ENCODE measurements around the gene CTNND2.
A peak's percentile ranks its signal among the peaks of the same experiment; 100 is the strongest.

CTNND2 gene

DNA sequence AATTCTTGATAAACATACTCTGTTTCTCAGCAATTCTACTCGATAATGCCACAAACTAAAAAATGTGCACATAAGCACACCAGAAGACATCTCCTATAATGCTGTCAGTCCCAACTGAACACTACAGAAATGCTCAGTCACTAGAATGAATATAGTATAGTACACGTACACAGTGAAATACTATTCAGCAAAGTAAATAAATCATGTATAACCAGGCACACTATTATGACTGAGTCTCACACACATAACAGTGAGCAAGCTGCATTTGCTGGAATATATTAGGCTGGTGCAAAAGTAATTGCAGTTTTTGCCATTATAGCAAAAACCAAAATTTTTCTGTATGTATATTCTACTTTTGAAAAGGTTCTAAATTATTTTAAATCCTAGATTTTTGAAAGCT, 310.2 kb downstream of the CTNND2 start:
- no peak for DNase-seq (ENCODE audit: low read depth, low spot score)
- TF ChIP-seq, protein P1, sequence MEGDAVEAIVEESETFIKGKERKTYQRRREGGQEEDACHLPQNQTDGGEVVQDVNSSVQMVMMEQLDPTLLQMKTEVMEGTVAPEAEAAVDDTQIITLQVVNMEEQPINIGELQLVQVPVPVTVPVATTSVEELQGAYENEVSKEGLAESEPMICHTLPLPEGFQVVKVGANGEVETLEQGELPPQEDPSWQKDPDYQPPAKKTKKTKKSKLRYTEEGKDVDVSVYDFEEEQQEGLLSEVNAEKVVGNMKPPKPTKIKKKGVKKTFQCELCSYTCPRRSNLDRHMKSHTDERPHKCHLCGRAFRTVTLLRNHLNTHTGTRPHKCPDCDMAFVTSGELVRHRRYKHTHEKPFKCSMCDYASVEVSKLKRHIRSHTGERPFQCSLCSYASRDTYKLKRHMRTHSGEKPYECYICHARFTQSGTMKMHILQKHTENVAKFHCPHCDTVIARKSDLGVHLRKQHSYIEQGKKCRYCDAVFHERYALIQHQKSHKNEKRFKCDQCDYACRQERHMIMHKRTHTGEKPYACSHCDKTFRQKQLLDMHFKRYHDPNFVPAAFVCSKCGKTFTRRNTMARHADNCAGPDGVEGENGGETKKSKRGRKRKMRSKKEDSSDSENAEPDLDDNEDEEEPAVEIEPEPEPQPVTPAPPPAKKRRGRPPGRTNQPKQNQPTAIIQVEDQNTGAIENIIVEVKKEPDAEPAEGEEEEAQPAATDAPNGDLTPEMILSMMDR (IDR thresholded peaks at IDR 0.05; ENCODE audit: low read depth, low read length): no peak
- no peak overlapping the region for H3K4me3 ChIP-seq (ENCODE audit: low read depth, low read length)
- in situ Hi-C loops (cut with HindIII; ENCODE audit: low sequenced_read_pairs): no loop called here

DNA sequence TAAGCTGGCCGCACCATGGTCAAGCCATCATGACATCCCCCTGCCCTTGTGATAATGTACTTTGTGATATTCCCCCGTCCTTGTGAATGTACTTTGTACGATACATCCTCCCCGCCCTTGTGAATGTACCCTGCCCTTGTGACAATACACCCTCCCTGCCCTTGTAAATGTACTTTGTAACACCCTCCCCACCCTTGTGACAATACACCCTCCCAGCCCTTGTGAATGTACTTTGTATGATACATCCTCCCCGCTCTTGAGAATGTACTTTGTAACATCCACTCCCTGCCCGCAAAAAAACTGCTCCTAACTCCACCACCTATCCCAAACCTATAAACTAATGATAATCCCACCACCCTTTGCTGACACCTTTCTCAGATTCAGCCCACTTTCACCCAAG, 313.8 kb downstream of the CTNND2 start:
- in situ Hi-C loops (cut with HindIII; ENCODE audit: low sequenced_read_pairs): no loop called here

DNA sequence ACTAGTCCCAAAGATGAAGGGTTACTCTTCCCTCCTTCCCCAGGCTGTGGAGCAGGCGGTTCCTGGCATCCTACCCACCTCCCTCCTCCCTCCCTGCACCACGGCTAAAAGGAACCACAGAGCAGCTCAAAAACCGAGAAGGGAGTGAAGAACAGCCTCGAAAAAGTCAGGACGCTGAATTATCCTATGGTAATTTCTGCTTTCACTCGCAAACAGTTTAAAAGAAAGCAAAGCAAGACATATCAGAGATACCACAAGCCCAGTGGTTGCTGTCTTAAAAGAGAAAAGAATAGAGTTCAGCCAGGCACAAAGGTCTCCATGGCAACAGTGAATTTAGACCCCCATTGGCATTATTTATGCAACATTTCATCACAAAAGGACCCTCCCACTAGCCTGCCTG, 315.4 kb downstream of the CTNND2 start:
- TF ChIP-seq, protein P1 (IDR thresholded peaks at IDR 0.05; ENCODE audit: low read depth, low read length): no peak
- H3K4me3 ChIP-seq (ENCODE audit: low read depth, low read length): peak overlapping the region; percentile 23
- DNase-seq (ENCODE audit: low read depth, low spot score): peak; percentile 23
- in situ Hi-C loops (cut with HindIII; ENCODE audit: low sequenced_read_pairs): no loop called here

More for the DNA sequence above, 313.8 kb downstream of the CTNND2 start:
- TF ChIP-seq, protein P1 (IDR thresholded peaks at IDR 0.05; ENCODE audit: low read depth, low read length): no peak
- H3K4me3 ChIP-seq (ENCODE audit: low read depth, low read length): no peak overlapping the region
- no peak for DNase-seq (ENCODE audit: low read depth, low spot score)

DNA sequence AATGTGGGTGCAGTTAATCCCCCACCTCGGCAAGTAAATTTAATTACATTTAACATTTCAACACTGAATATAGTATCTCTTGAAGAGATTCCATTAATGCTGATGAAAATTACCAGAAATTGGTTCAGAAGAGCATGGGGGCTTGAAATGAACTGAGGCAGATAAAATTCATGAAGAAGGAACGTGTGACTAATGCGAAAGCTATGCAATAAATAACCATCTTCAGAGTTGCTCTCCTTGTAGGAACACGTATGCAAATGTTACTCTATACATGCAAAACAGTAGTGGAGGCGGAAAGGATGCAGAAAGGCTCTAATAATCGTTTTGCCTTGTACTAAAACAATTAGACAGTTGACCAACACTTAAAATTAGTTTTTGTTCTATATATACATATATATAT, 320.2 kb downstream of the CTNND2 start:
- in situ Hi-C loops (cut with HindIII; ENCODE audit: low sequenced_read_pairs): no loop called here
- no peak for DNase-seq (ENCODE audit: low read depth, low spot score)
- TF ChIP-seq, protein P1 (IDR thresholded peaks at IDR 0.05; ENCODE audit: low read depth, low read length): no peak
- no peak overlapping the region for H3K4me3 ChIP-seq (ENCODE audit: low read depth, low read length)

DNA sequence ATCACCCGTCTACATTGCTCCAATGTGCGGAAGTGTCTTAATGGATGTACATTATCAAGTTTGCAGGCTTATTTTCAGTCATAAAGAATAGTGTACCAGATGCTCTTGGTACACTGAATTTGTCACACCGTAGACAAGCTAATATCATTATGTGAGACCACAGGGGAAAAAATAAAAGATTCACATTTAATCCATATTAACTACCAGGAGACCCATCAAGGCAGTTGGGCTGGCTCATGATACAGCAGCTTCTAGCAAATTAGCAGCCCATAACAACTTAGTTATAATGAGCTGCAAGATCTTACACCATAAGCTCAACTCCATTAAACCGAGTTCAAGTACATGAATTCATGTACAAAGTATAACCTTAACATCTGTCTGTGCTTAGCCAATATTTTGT, 324.9 kb downstream of the CTNND2 start:
- DNase-seq (ENCODE audit: low read depth, low spot score): no peak
- in situ Hi-C loops (cut with HindIII; ENCODE audit: low sequenced_read_pairs): no loop called here
- H3K4me3 ChIP-seq (ENCODE audit: low read depth, low read length): no peak overlapping the region
- TF ChIP-seq, protein P1 (IDR thresholded peaks at IDR 0.05; ENCODE audit: low read depth, low read length): no peak

DNA sequence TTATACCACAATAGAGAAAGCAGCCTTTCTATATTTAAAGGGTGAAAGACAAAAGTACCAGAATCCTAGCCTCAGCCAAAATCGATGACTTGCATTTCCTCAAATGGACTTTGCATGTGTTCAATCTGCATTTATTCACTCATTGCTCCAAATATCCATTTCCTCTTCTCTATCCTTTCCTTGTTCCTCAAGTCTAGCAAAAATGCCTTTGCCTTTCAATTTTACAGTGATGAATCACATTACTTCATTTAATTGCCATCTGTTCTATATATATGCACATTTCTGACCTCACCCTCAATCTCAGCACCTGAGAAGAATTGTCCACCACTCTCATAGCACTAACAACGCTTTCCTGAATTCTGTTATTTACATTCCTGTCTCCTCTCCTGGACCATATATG, 329.5 kb downstream of the CTNND2 start:
- no peak for DNase-seq (ENCODE audit: low read depth, low spot score)
- H3K4me3 ChIP-seq (ENCODE audit: low read depth, low read length): no peak overlapping the region
- in situ Hi-C loops (cut with HindIII; ENCODE audit: low sequenced_read_pairs): no loop called here
- TF ChIP-seq, protein P1 (IDR thresholded peaks at IDR 0.05; ENCODE audit: low read depth, low read length): no peak
